CD4-positive, alpha-beta T cell treated with Interleukin-4 for 4 hours (primary cell): ENCODE measurements around the gene METAP1D.
"Not testable (repeated sequence)": the region's sequence is repeated elsewhere in the genome, so short reads cannot be mapped to it uniquely, and the experiment has no call there.

Source experiments
- DNase-seq: peaks from one replicate; pipeline ENCODE4 v3.0.0-alpha.2; 2020

Gene METAP1D

GRCh38 chr2:171999604-172000469 is at the start of gene METAP1D:
TSS of gene METAP1D (plus strand) at chr2:171999953. CDS start at chr2:171999970, 17 bp downstream.
- DNase-seq: peak; percentile 79

DNA sequence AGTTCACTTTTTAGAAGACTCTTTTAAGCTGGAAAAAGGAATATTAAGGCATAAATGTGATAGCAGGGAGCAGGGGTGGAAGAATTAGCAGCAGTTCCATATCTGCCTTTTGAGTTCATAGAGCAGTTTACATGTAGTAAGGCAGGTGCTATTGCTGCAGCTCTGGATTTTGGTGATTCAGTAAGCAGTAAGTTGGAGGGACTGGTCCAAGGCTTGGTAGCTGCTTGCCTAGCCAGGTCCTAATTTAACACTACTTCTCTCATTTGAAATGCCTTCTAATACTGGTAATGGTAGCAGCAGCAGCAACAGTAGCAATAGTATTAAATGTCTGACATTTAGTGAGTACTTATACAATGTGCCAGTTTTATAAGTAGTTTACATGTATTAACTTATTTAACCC is 47.5 kb upstream of the METAP1D start:
- no peak for DNase-seq

GRCh38 chr2:171952748-171953147 is 47.0 kb upstream of the METAP1D start:
- DNase-seq: no peak

- DNase-seq: peak; percentile 8
Observed at GRCh38 chr2:171956135-171956825, 43.5 kb upstream of the METAP1D start.

DNA sequence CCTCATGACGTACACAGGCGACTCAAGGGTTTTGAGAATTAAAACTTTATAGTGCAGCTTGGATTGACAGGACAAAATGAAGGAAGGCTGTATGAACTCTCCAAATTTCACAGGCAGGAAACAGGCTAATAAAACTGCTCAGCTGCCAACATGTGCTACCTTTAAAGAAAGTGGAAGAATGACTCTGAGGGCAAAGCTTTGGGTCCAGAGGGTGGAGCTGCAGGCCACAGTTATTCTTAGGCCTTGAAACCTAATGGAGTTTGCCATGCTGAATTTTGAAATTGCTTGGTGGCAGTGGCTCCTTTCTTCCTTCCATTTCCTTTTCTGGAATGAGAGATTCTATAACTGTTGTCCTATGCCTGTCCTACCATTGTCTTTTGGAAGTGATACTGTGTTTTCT is 42.7 kb upstream of the METAP1D start:
- no peak for DNase-seq

DNA sequence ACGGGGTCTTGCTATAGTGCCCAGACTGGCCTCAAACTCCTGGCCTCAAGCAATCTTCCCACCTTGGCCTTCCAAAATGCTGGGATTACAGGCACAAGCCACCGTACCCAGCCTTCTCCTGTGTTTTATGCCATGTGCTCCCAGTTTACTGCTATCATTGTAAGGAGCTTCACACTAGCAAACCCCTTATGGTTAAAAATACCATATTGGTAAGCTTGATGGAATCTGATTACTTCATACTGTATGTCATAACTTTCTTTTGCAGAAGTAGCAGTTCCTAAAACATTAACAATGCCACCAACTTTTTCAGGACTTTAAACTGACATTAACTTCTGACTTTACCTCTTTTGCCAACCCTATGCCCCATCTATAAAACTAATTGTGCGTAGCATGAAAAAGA is 41.3 kb upstream of the METAP1D start:
- no peak for DNase-seq

DNA sequence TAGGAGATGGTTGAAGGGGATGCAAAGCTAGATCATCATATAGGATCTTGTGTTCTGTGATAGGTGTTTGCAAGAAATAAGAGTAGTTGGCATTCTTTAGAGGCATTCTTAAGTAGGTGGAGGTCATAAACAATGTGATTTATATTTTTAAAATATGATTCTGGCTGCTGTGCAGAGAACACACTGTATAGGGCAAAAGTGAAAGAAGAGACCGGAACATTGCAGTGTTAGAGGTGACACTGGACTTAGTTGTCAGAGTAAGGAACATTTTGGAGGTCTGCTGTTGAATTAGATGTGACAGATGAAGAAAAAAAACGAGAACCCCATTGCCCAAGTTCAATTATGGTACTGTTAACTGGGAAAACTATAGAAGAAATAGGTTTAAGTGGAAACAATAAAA is 39.8 kb upstream of the METAP1D start:
- DNase-seq: no peak

DNA sequence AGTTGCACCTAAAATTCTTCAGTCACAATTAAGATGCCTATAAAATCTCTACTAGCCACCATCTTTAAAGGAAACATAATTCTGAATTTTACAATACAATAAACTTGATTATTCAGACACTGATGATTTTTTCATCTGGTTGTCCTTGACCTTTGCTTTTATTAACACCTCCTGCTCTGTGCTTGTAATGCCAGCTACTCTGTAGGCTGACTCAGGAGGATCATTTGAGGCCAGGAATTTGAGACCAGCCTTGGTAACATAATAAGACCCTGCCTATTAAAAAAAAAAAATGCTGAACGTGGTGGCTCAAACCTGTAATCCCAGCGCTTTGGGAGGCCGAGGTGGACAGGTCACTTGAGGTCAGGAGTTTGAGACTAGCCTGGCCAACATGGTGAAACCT is 39.2 kb upstream of the METAP1D start:
- DNase-seq: no peak

- peak; percentile 15 for DNase-seq
Observed at GRCh38 chr2:171963198-171963597, 36.6 kb upstream of the METAP1D start.

DNA sequence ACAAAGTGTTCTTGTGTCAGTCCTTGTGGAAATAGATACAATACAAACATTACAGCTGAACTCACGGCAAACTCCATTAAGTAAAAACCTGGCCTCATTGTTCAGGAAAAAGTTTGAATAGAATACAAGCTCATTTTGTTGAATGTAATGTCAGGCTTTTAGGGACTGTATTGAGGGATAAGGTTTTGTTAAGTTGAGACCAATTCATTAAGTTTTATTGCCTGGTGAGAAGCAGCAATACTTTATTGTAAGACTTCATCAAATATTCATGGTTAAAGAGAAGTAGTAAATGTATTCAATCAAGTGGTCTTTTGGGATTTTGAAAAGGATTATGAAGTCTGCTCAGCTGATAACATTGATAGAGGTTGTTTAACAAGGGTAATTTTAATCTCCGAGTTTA is 35.4 kb upstream of the METAP1D start:
- DNase-seq: no peak

- DNase-seq: no peak
Observed at GRCh38 chr2:171965238-171965637, 34.5 kb upstream of the METAP1D start.

- DNase-seq: no peak
Observed at GRCh38 chr2:171965661-171966060, 34.1 kb upstream of the METAP1D start.

GRCh38 chr2:171966235-171966634 is 33.5 kb upstream of the METAP1D start:
- DNase-seq: no peak

GRCh38 chr2:171966688-171967087 is 33.1 kb upstream of the METAP1D start:
- no peak for DNase-seq

- no peak for DNase-seq
Observed at GRCh38 chr2:171968509-171968908, 31.2 kb upstream of the METAP1D start.

GRCh38 chr2:171972329-171972982 is 27.3 kb upstream of the METAP1D start:
- no peak for DNase-seq

GRCh38 chr2:171979103-171979502 is 20.6 kb upstream of the METAP1D start:
- no peak for DNase-seq

DNA sequence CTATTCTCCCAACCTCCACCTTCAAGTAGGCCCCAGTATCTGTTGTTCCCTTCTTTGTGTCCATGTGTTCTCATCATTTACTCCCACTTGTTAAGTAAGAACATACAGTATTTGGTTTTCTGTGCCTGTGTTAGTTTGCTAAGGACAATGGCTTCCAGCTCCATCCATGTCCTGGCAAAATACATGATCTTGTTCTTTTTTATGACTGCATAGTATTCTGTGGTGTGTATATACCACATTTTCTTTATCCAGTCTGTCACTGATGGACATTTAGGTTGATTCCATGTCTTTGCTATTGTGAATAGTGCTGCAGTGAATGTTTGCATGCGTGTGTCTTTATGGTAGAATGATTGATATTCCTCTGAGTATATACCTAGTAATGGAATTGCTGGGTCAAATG is 15.8 kb upstream of the METAP1D start:
- not testable (repeated sequence) for DNase-seq

DNA sequence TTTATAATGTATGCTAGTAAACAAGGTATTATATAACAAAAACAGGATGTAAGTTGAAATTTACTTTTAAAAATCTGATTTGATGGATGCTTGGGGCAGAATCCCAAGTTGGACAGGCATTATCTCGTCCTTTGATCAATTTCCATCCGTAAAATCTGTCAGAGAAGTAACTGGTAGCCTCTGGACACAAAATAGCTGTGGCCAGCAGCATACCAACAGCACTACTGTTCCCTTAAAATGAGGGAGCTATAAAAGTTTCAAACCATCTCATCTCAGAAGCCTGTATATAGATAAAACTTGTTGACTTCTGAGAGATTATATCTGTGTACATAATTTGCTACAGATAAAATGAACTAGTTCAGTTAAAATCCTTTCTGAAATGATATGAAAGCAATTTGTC is 14.7 kb upstream of the METAP1D start:
- no peak for DNase-seq

DNA sequence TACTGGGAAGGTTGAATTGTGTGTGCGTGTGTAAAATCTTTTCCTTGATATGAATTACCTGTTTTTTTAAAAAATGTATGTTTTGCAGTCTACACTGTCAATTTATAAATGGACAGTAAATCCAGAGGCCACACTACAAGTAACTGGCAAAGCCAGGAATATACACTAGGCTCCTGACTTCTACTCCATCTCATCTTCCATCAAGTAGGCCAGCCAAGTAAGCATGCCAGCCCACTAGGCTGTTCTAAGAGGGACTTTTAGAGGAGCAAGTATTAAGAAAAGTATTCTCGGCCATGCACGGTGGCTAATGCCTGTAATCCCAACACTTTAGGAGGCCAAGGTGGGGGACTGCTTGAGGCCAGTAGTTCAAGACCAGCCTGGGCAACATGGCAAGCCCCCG is 13.0 kb upstream of the METAP1D start:
- no peak for DNase-seq

DNA sequence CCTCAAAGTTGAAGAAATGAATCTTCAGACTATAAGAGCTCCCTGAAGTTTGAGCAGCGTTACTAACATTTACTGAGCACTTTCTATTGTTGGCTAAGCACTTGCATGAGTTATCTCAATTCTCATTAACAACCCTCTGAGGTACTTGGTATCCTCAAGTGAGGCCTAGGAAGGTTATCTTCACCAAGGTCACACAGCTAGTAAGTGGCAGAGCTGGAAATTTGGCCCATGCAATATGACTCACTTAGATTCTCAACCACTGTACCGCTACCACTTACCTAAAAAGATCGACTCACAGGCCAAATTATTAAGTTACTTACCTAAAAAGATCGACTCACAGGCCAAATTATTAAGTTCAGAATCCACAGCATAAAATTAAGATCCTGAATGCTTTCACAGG is 8.7 kb upstream of the METAP1D start:
- DNase-seq: no peak

- DNase-seq: no peak
Observed at GRCh38 chr2:171995586-171995985, 4.2 kb upstream of the METAP1D start.

DNA sequence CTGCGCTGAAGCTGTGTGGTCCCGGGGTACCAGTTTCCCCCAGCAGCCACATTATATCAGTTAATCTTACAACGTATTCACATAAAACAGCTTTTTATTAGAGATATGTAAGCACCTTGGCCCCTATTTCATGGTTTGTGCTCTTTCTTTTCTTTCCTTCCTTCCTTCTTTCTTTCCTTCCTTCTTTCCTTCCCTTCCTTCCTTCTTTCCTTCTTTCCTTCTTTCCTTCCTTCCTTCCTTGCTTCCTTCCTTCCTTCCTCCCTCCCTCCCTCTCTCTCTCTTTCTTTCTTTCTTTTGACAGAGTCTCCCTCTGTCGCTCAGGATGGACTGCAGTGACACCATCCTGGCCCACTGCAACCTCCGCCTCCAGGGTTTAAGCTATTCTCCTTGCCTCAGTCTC is 3.7 kb upstream of the METAP1D start:
- DNase-seq: no peak

DNA sequence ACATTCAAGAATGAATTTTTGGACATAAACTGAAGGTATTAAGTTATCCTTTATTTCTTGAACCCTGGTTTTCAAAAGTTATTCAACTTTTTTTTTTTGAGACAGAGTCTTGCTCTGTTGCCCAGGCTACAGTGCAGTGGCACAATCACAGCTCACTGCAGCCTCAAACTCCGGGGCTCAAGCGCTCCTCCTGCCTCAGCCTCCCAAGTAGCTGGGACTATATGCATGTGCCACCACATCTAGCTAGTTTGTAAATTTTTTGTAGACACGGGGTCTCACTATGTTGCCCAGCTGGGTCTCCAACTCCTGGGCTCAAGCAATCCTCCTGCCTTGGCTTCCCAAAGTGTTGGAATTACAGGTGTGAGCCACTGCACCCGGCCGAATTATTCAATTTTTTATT is 2.7 kb upstream of the METAP1D start:
- DNase-seq: not testable (repeated sequence)
